ENCODE results near the gene MRPL45.

MRPL45 gene

DNA sequence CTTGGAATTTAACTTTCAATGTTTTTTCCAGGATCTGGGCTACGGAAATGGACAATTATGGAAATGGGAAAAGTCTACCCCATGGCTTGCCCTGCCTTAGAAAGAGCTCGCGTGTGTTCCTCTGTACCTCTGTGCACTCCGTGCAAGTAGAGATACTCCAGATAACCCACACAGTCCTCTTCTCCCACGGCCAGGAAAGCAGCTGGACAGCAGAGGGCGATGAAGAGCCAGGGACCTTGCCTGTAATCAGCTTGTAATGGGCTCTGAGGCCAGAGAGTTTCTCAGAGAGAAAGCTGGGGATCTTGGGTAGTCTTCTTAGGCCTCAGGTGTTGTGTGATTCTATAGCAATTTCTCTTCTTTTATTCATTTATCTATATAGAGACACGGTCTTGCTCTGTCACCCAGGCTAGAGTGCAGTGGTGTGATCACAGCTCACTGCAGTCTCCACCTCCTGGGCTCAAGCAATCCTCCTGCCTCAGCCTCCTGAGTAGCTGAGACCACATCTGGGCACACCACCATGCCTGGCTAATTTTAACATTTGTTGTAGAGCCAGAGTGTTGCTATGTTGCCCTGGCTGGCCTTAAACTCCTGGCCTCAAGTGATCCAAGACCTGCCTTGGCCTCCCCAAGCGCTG lies 52.2 kb downstream of the MRPL45 start:
- peak; percentile 47 to 86 for DNase-seq

GRCh38 chr17:38350035-38350434 lies 53.1 kb downstream of the MRPL45 start:
- DNase-seq, result no peak

GRCh38 chr17:38351412-38352222 lies 54.6 kb downstream of the MRPL45 start, which contains the start of gene SOCS7:
Gene SOCS7 (plus strand): TSS chr17:38351844. CDS start chr17:38352053, 209 bp downstream.
- DNase-seq, result peak; percentile 69 to 85

GRCh38 chr17:38352245-38353085 lies 55.5 kb downstream of the MRPL45 start:
- DNase-seq, result peak in 1 of 2 donors; percentile 9

- no peak for DNase-seq
Observed at GRCh38 chr17:38353086-38353604, 56.2 kb downstream of the MRPL45 start.

DNA sequence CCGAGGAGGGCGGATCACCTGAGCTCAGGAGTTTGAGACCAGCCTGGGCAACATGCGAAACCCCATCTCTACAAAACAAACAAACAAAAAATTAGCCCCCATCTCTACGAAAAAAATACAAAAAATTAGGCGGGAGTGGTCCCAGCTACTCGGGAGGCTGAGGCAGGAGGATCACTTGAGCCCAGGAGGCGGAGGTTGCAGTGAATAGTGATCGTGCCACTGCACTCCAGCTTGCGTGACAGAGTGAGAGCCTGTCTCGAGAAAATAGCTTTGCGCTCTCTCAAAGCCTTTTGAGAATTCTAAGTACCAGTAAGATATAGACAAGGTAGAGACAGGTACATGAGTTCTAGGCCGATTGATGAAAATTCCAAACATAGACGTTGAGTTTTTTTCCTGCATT lies 56.7 kb downstream of the MRPL45 start:
- no peak for DNase-seq

DNA sequence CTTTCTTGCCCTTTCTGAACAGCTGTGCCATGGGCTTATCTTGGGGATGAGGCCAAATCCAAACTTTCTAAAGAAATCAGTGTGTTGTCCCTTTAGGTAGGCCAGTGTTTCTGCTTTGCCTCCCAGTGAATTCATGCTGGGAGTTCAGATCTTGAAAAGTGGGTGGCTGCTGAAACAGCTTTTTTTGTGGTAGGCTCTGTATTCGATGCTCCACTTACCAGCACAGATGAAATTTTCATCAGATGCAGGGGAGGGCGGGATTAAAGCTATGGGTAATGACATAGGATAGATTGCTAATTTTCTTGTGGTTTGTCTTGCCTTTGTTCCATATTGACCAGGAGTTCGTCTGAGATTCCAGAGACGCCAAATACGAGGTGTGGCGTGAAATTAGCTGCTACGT lies 57.5 kb downstream of the MRPL45 start:
- DNase-seq, result no peak

DNA sequence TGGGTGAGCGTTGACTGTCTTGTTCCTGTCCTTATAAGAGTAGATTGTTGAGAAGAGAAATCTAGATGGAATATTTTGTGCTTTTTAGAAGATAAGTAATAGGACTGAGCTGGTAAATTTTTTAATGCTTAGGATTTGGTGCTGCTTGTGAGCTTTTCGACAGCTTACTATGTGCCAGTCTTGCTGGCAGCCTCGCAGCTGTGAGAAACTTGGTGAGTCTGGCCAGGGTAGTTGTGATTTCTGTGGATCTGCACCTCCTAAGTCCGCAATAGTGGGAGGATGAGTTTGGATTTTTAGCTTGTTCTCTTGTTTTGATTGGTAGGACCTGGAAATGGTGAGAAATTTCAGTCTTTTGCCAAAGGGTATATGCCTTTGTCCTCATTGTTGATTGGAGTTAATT lies 58.3 kb downstream of the MRPL45 start:
- DNase-seq, result no peak

DNA sequence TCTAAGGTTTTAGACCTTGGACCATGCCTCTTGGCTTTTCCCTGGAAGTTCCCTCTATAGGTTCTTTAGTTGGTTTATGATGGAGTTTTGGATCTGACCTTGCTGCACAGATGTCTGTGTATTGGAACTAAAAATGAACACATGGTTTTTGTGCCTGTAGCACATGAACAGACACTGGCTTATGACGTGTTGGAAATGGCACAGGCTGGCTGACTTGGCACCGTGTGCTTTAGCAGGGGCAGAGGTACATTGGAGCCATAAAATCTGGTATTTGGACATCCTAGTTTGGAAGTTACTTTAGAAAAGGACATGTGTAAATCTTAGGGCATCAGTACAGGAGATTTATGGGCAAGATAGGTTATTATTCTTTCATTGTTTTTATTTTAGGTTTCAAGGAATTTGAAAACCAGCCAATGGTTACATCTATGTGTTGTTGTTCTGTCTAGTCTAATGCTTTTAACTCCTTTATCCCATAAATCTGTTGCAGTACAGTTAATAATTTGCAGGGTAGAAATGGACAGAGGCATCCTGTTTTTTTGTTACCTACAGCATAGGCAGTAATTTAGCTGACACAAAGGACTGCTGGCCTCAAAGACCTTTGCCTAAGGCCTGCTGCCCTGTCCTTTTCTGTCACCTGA lies 60.6 kb downstream of the MRPL45 start:
- DNase-seq, result no peak

DNA sequence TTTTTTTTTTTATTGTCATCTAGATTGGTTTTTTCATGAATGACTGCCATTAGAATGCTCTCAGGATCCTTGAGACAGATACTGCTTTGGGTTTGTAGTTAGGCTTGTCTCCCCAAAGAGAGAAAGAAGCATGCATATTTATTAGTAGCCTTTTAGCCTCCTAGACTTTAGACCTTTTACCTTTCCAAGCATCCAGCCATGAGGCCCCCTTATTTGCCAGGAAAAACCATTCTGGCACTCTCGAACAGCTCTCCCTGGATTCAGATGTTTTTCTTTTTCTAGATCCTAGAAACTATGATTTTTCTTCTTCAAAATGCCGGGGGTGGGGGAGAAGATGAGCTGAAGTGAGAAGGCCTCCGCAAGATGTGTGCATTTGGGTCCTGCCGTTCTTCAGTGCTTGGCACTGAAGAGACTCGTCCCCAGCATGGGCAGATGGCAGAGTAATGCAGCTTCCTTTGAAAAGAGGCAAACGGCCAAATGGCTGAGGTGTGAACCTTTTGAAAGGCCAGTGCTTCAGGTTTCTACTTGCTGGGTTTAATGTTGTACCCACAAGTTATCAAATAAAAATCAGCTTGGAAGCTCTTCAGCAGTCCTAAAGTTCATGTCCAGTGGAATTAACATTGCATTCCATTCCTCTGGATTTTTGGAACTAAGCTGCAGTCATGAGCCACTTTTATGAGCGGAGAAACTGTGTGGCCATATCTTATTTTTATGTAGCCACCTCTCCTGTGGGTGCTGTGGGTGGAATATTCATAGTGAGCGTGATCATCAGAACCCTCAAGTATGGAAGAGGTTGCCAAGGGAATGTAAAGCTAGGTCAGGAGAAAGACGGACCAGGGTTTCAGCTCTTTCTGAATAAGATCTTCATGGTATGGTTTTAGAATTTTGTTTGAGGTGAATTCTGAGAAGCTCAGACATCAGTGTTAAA lies 61.9 kb downstream of the MRPL45 start:
- DNase-seq, result no peak

- no peak for DNase-seq
Observed at GRCh38 chr17:38361694-38362465, 64.9 kb downstream of the MRPL45 start.

GRCh38 chr17:38363016-38363415 lies 66.0 kb downstream of the MRPL45 start:
- no peak for DNase-seq

DNA sequence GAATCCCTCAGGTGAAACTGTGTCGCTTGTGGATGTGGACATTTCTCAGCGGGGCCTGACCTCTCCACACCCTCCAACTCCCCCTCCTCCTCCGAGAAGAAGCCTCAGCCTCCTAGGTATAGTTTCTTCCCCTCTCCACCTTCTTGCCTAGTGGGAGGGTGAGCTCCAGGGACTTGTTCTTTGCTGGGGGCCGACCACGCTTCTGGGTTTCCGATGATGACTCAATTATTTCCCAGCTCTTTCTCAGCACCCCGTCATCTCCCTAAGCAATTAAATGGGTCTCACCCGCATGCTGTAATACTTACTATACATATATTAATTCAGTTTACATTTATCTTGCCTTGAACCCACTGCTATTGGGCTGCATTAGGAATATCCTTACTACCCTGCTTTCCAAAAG lies 67.8 kb downstream of the MRPL45 start:
- DNase-seq, result no peak

- no peak for DNase-seq
Observed at GRCh38 chr17:38369124-38369886, 72.3 kb downstream of the MRPL45 start.
